Measurements from ENCODE around the gene PIP4K2B.
"Not testable (repeated sequence)": the region's sequence is repeated elsewhere in the genome, so short reads cannot be mapped to it uniquely, and the experiment has no call there.

The PIP4K2B gene

GRCh38 chr17:38791162-38791561 lies 8.2 kb downstream of the PIP4K2B start:
- H3K4me3 ChIP-seq (ENCODE audit: low read depth, low read length): no peak overlapping the region
- no peak for TF ChIP-seq CTCF (IDR thresholded peaks at IDR 0.05; ENCODE audit: low read depth, low read length)

GRCh38 chr17:38790148-38790707 lies 9.1 kb downstream of the PIP4K2B start:
- not testable (repeated sequence) for H3K4me3 ChIP-seq (ENCODE audit: low read depth, low read length)

- TF ChIP-seq CTCF (IDR thresholded peaks at IDR 0.05; ENCODE audit: low read depth, low read length): no peak
- no peak overlapping the region for H3K4me3 ChIP-seq (ENCODE audit: low read depth, low read length)
Observed at GRCh38 chr17:38789185-38789584, 10.2 kb downstream of the PIP4K2B start.

- not testable (repeated sequence) for H3K4me3 ChIP-seq (ENCODE audit: low read depth, low read length)
Observed at GRCh38 chr17:38787999-38788398, 11.4 kb downstream of the PIP4K2B start.

GRCh38 chr17:38786372-38786771 lies 13.0 kb downstream of the PIP4K2B start:
- H3K4me3 ChIP-seq (ENCODE audit: low read depth, low read length): no peak overlapping the region
- TF ChIP-seq CTCF (IDR thresholded peaks at IDR 0.05; ENCODE audit: low read depth, low read length): no peak

GRCh38 chr17:38783227-38783626 lies 16.1 kb downstream of the PIP4K2B start:
- no peak for TF ChIP-seq CTCF (IDR thresholded peaks at IDR 0.05; ENCODE audit: low read depth, low read length)
- H3K4me3 ChIP-seq (ENCODE audit: low read depth, low read length): no peak overlapping the region

- no peak overlapping the region for H3K4me3 ChIP-seq (ENCODE audit: low read depth, low read length)
- TF ChIP-seq CTCF (IDR thresholded peaks at IDR 0.05; ENCODE audit: low read depth, low read length): no peak
Observed at GRCh38 chr17:38779965-38780752, 19.2 kb downstream of the PIP4K2B start.

DNA sequence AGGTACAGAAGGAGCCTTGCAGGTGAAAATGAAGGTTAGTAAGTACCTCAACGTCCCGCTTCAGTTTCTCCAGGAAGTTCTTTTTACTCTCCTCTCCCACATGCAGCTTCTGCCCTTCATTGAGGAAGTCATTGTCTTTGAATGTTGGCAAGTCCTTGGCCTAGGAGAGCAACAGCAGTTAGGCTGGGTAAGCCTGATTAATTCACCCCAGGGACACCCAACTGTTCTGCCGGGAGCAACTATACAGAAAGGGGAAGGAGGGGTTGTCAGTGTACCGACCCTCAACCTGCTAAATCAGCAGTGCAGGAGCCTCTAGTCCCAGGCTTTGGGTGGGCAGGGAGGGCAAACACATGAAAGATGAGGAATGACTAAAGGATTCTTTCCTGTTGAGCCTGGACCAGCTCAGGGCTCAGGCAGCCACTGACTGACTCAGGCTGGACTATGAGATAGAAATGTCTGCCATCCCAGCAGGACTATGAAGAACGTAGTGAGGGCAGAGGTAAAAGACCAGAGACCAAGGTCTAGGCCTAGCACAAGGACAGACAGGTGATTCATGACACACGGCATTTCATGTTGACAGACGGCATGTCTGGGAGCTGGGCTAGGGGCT lies 21.6 kb downstream of the PIP4K2B start:
- TF ChIP-seq CTCF (IDR thresholded peaks at IDR 0.05; ENCODE audit: low read depth, low read length): no peak
- H3K4me3 ChIP-seq (ENCODE audit: low read depth, low read length): no peak overlapping the region
